Measurements from ENCODE around the gene DNAJA3. TPM values are rescaled to one million over a fixed set of nuclear protein-coding genes. Genes with fewer than 3 reads are reported as not detected.

The DNAJA3 gene
- total RNA-seq, 1 donor from 2014 or later: 31.1 TPM

DNA sequence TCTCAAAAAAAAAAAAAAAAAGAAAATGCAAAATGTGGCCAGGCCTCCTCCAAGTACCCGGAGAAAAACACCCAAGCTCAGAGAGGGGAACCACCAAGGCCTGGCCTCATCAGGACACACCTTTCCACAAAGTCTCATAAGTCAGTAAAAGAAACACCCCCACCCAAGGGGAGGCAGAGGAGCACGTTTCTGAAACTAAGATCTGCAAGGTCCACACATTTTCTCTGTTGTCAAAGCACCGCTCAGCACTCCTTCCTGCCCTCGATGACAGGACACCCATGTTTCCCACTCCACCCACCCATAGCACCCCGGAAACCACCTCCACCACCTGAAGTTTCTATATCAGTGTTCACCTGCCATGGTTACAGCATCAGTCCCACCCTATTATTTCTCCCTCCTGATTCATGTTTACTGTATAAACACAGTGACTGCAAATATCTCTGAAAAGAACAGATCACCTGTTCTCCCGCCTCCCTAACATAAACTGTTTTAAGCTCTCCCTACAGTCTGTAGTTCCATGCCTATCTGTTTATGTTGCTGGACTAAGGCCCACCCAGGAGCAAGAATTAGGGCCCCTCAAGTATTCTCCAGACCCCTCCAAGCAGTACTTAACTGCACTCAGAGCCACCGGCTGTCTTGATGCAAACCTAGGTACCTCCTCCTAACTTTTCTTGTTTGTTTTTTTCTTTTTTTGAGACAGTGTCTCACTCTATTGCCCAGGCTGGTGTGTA is 11.3 kb upstream of the DNAJA3 start:
- Mint-ChIP-seq H3K27ac (ENCODE audit: unreplicated experiment) (no peak overlapping the region), H3K4me3 (ENCODE audit: unreplicated experiment) (no peak overlapping the region)

DNA sequence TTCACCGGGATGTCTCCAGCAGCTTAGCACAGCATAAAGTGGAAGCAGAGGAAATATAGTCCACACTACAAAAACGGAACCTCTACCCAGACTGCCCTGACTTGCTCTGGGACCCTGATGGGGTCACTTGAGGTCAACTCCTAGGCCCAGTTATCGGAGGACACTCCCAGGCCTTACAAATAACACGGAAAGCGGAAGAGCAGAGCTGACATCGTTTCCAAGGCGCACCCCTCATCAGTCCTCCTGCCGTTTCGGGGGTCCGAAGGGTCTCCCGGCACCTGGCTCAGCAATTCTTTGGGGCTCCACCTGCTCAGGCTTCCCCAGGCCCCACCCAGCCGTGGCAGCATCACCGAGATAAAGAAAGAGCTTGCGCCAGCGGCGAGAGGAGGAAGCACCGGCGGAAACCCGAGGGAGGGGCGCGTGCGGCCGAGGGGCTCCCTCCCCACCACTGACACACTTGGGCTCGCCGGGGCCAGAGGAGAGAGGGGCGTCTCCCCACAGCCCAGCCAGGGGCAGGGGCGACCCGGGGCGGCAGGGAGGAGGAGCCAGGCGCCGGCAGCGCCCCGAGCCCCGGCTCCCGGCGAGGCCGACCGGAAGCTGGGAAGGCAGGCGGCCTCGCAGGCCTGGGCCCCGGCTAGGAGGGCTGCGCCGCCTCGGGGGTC is 10.0 kb upstream of the DNAJA3 start:
- peak; percentile 86 for DNase-seq (ENCODE audit: extremely low spot score, unreplicated experiment)
- Mint-ChIP-seq H3K9me3 (ENCODE audit: unreplicated experiment) (no peaks in the 10 kb centered on the region), H3K27ac (ENCODE audit: unreplicated experiment) (peak overlapping the region; percentile 76), H3K4me3 (ENCODE audit: unreplicated experiment) (peak overlapping the region; percentile 85), H3K36me3 (ENCODE audit: unreplicated experiment) (no peaks in the 10 kb centered on the region), H3K27me3 (ENCODE audit: unreplicated experiment) (no peaks in the 10 kb centered on the region), H3K4me1 (ENCODE audit: unreplicated experiment) (peaks cover 24% of the 10 kb centered on the region)
- TF ChIP-seq, protein P1, sequence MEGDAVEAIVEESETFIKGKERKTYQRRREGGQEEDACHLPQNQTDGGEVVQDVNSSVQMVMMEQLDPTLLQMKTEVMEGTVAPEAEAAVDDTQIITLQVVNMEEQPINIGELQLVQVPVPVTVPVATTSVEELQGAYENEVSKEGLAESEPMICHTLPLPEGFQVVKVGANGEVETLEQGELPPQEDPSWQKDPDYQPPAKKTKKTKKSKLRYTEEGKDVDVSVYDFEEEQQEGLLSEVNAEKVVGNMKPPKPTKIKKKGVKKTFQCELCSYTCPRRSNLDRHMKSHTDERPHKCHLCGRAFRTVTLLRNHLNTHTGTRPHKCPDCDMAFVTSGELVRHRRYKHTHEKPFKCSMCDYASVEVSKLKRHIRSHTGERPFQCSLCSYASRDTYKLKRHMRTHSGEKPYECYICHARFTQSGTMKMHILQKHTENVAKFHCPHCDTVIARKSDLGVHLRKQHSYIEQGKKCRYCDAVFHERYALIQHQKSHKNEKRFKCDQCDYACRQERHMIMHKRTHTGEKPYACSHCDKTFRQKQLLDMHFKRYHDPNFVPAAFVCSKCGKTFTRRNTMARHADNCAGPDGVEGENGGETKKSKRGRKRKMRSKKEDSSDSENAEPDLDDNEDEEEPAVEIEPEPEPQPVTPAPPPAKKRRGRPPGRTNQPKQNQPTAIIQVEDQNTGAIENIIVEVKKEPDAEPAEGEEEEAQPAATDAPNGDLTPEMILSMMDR (IDR thresholded peaks at IDR 0.05): no peak

More for the DNA sequence above, 11.3 kb upstream of the DNAJA3 start:
- Mint-ChIP-seq H3K36me3 (ENCODE audit: unreplicated experiment) (no peaks in the 10 kb centered on the region), H3K27me3 (ENCODE audit: unreplicated experiment) (no peaks in the 10 kb centered on the region), H3K9me3 (ENCODE audit: unreplicated experiment) (no peaks in the 10 kb centered on the region), H3K4me1 (ENCODE audit: unreplicated experiment) (peaks cover 29% of the 10 kb centered on the region)
- TF ChIP-seq, protein P1 (IDR thresholded peaks at IDR 0.05): no peak
- DNase-seq (ENCODE audit: extremely low spot score, unreplicated experiment): no peak

DNA sequence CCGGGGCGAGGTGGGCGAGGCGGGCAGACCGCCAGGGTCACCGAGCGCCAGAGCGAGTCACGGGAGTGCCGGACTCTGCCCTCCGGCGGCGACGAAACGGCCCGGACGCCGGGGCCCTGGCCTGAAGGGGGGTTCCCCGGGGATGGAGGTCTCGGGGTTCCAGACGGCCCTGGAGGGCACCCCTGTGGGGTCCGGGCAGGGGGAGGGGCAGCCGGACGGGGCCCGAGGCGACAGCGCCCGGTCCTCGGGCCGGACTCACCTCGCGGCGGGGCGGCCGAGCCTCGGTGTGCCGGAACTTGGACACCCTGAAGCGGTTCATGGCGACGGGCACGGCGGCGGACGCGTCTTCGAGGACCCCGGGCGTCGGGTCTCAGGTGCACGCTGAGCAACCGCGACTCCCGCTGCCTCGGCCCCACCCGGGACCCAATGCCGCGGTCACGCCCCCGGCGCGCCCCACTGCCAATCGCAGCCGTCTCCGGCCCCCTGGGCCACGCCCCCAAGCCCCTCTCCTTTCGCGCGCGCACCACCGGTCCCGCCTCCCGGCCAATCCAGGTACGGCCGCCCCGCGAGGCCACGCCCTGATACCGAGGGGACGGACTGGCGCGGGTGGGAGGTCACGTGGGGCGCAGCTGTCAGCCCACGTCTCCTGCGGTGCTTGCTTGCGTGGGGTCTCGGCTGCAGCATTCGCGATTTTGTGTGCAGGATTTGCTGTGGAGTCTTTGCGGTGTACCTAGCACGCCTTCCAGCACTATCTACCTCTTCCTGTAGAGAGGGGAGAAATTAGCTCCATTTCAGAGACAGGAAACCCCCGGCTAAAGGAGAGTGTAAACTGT is 9.3 kb upstream of the DNAJA3 start, which contains the start of gene CORO7:
CORO7 (minus strand) TSS at position 397 of the 833 bp plus-strand sequence; CDS start at position 319, 78 bp downstream.
- Mint-ChIP-seq H3K27me3 (ENCODE audit: unreplicated experiment) (no peaks in the 10 kb centered on the region), H3K4me3 (ENCODE audit: unreplicated experiment) (peak within 1 kb of the TSS; percentile 85), H3K27ac (ENCODE audit: unreplicated experiment) (peak within 1 kb of the TSS; percentile 76), H3K36me3 (ENCODE audit: unreplicated experiment) (no peaks in the 10 kb centered on the region), H3K9me3 (ENCODE audit: unreplicated experiment) (no peaks in the 10 kb centered on the region), H3K4me1 (ENCODE audit: unreplicated experiment) (peaks cover 18% of the 10 kb centered on the region)
- TF ChIP-seq, protein P1 (IDR thresholded peaks at IDR 0.05): no peak
- DNase-seq (ENCODE audit: extremely low spot score, unreplicated experiment): peak; percentile 96

DNA sequence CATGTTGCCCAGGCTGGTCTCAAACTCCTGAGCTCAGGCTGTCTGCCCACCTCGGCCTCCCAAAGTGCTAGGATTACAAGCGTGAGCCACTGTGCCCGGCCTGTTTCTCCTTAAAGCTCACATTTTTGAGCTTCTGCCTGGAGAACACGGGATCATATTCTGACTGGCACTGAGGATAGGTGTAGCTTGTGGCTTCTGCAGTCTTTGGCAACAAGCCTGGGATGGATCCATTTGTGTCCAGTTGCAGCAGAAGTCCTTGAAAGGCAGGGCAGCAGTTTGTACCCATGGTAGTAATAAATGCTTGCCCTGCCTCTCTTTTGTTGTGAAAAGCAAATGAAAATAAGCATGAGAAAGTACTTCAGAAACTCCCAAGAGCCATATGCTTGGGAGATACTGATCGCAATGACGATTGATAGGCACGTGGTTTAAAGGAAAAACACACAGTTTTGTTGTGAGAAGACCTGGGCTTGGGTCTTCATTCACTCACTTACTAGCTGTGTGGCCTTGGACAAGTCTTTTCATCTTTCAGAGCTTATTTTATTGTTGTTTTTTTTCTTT is 6.2 kb upstream of the DNAJA3 start:
- H3K9me3 Mint-ChIP-seq (ENCODE audit: unreplicated experiment): no peaks in the 10 kb centered on the region
- peaks cover 13% of the 10 kb centered on the region for H3K4me1 Mint-ChIP-seq (ENCODE audit: unreplicated experiment)
- H3K27me3 Mint-ChIP-seq (ENCODE audit: unreplicated experiment): no peaks in the 10 kb centered on the region
- H3K36me3 Mint-ChIP-seq (ENCODE audit: unreplicated experiment): no peaks in the 10 kb centered on the region
- TF ChIP-seq, protein P1 (IDR thresholded peaks at IDR 0.05): no peak
- H3K4me3 Mint-ChIP-seq (ENCODE audit: unreplicated experiment): no peak overlapping the region
- no peak for DNase-seq (ENCODE audit: extremely low spot score, unreplicated experiment)
- no peak overlapping the region for H3K27ac Mint-ChIP-seq (ENCODE audit: unreplicated experiment)
